Natural killer cell treated with Interleukin-12 subunit alpha and Interleukin-12 subunit beta and Interleukin-15 and Interleukin-18, amount 100 ng/mL, for 72 hours (primary cell): ENCODE results near the gene CREB5. TPM values are rescaled to one million over a fixed set of nuclear protein-coding genes. Genes with fewer than 3 reads are reported as not detected.

Source experiments
- ATAC-seq, 2 donors: fragments of 150-1000 bp; cut with Tn5 transposase in 1 of 2; sonication (Bioruptor Pico), chemical (Tn5 transposase) in 1 of 2; 2 replicates each; pipeline ENCODE4 v1.10.0; 2021
- DNase-seq: peaks from one replicate; pipeline ENCODE4 v3.0.0; 2022; ENCODE audit warnings: low spot score
- H3K27ac Mint-ChIP-seq, 2 donors: 1 replicate in 1 of 2; 2 replicates in 1 of 2; pipeline ENCODE4 v1.8.0; 2022; ENCODE audit warnings: mixed read lengths in 2 of 2, mild to moderate bottlenecking in 1 of 2, moderate library complexity in 1 of 2
- H3K27me3 Mint-ChIP-seq, 2 donors: 1 replicate in 1 of 2; 2 replicates in 1 of 2; pipeline ENCODE4 v1.8.0; 2022; ENCODE audit warnings: mixed read lengths in 2 of 2
- H3K36me3 Mint-ChIP-seq: one replicate; pipeline ENCODE4 v1.8.0; 2022; ENCODE audit warnings: mixed read lengths
- H3K4me1 Mint-ChIP-seq, 2 donors: 1 replicate in 1 of 2; 2 replicates in 1 of 2; pipeline ENCODE4 v1.8.0; 2022; ENCODE audit warnings: low read depth in 2 of 2, mixed read lengths in 2 of 2, mild to moderate bottlenecking in 1 of 2
- H3K4me3 Mint-ChIP-seq: one replicate; pipeline ENCODE4 v1.8.0; 2022; ENCODE audit warnings: mixed read lengths
- H3K9me3 Mint-ChIP-seq: 2 replicates; pipeline ENCODE4 v1.8.0; 2022; ENCODE audit warnings: mixed read lengths
- total RNA-seq, 2 donors: library from RNA; stranded (reverse); gene quantifications; one replicate each; pipeline ENCODE4 v1.2.3, GENCODE V29; 2022

Gene CREB5
- total RNA-seq, 2 donors from 2014 or later, result 0.62 TPM; not detected in 1

DNA sequence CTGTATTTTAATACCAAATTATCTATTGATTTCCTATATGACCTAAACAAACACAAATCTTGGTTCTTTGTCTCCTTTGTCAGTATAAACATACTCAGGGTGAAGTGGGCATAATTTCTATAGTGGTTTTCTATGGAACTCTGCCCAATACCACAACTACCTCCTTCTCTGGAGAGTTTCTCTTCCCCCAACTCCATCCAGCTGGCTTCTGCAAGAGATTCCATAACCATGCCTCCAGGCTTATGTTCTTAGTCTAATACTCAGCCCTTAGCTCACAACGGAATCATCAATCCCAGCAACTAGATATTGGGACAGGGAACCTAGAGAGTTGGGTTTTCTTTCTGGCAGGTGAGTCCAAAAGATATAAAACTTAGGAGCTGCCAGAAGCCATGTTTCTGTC is 418.5 kb downstream of the CREB5 start:
- Mint-ChIP-seq H3K4me3 (no peak overlapping the region), H3K4me1 (no peaks in the 10 kb centered on the region)

DNA sequence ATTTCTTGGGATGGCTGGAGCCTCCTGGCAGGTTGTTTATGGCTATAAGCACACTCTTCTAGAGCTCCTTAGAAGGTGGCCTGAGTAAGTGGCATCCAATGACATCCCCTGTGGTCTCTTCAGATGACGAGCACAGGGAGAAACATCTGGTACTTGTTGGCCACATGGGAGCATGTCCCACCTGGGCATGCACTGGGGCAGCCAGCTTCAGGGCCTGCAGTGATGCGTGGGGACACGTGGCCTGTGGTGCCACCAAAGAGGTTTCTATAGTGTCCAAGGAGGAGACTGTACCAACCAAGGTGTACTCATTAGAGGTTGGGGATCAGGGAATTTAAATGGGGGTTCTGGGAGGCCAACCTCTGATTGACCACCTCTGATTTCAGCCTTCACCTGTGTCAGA is 420.4 kb downstream of the CREB5 start:
- Mint-ChIP-seq H3K27ac (no peak overlapping the region), H3K4me1 (no peaks in the 10 kb centered on the region), H3K9me3 (no peaks in the 10 kb centered on the region), H3K36me3 (no peaks in the 10 kb centered on the region), H3K4me3 (no peak overlapping the region), H3K27me3 (peaks cover 2 to 16% of the 10 kb centered on the region in 2 donors)
- DNase-seq, result no peak
- ATAC-seq, result no peak

More for the DNA sequence above, 418.5 kb downstream of the CREB5 start:
- ATAC-seq (no peak), DNase-seq (no peak)
- Mint-ChIP-seq H3K27ac (no peak overlapping the region), H3K36me3 (no peaks in the 10 kb centered on the region), H3K27me3 (peaks cover 14 to 32% of the 10 kb centered on the region in 2 donors), H3K9me3 (no peaks in the 10 kb centered on the region)

DNA sequence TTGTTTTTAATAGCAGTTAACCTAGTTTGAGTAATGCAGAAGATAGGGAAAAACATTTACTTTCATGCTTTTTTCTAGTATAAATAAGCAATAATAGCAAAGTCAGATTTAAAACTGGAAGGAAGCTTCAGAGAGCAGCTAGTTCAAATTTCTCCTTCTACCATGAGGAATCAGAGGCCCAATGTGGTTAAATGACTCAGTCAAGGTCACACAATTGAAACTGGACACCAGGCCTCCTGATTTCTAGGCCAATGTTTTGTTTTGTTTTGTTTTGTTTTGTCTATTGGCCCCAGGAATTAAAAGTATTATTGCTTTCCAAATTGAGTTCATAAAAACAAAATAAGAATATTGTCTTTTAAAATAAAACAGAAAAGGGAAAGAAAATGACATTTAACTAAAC is 423.5 kb downstream of the CREB5 start:
- H3K4me3 Mint-ChIP-seq, result no peak overlapping the region
- no peak for ATAC-seq
- peaks cover 5 to 7% of the 10 kb centered on the region in 2 donors for H3K27me3 Mint-ChIP-seq
- H3K9me3 Mint-ChIP-seq, result no peaks in the 10 kb centered on the region
- DNase-seq, result no peak
- no peaks in the 10 kb centered on the region for H3K4me1 Mint-ChIP-seq
- H3K27ac Mint-ChIP-seq, result no peak overlapping the region
- no peaks in the 10 kb centered on the region for H3K36me3 Mint-ChIP-seq

DNA sequence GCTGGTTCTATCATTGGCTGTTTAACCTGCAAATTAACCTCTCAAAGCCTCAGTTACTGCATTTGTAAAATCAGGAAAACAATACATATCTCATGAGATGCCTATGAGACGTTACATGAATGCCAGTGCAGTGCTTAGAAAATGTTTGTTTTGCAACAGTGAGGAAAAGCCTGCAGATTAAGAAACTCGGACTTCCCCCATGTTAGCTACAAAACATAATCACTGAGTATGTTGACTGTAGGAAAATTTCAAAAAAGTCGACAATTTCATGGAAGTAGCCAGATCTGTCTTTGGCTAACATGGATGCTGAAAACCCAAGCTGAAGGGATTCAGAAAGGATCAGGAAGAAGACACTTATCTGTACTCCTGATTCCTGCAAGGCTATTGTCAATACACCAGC is 424.4 kb downstream of the CREB5 start:
- ATAC-seq, result no peak
- no peaks in the 10 kb centered on the region for H3K36me3 Mint-ChIP-seq
- H3K9me3 Mint-ChIP-seq, result no peaks in the 10 kb centered on the region
- no peak overlapping the region for H3K27ac Mint-ChIP-seq
- H3K27me3 Mint-ChIP-seq, result peaks cover 5 to 7% of the 10 kb centered on the region in 2 donors
- no peaks in the 10 kb centered on the region for H3K4me1 Mint-ChIP-seq
- DNase-seq, result no peak
- H3K4me3 Mint-ChIP-seq, result no peak overlapping the region

DNA sequence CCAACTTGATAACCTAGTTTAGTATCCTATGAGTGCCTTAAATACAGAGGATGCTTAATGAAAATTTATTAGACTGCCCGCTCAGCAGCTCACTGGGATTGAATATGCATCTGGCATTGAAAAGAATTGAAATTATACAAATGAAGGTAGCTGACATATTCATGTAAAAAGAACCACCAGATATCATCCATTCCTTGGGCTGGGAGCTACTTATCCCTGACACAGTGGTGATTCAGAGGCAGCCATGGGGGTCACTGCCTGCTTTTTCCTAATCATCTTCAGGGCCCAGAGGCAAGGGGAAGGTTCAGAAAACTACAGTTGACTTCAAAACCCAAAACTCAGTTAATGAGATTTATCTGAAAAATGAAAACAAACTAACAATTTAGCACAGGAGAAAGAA is 424.9 kb downstream of the CREB5 start:
- H3K9me3 Mint-ChIP-seq, result no peaks in the 10 kb centered on the region
- no peak for ATAC-seq
- H3K4me1 Mint-ChIP-seq, result no peaks in the 10 kb centered on the region
- DNase-seq, result no peak
- no peak overlapping the region for H3K4me3 Mint-ChIP-seq
- peaks cover 6 to 9% of the 10 kb centered on the region in 2 donors for H3K27me3 Mint-ChIP-seq
- H3K36me3 Mint-ChIP-seq, result no peaks in the 10 kb centered on the region
- no peak overlapping the region for H3K27ac Mint-ChIP-seq

DNA sequence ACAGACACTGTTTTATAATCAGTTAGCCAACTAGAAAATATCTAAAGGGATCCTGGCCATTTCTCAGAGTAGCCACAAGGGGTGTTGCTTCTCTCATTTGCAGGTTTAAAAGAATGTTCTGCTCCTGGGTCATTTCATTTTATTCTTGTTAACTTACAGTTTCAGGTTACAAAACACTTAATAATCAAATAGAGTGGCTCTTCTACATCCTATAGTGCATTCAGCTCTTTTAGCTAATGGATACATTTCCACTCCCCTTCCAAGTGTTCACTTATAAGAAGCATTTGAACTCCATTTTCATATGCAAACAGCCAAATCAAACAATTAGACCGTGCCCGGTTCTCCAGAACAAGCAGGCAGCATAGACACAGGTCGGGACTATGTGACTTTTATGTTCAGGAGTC is 428.3 kb downstream of the CREB5 start:
- Mint-ChIP-seq H3K36me3 (no peaks in the 10 kb centered on the region), H3K9me3 (no peaks in the 10 kb centered on the region), H3K4me3 (no peak overlapping the region), H3K4me1 (no peaks in the 10 kb centered on the region), H3K27ac (no peak overlapping the region), H3K27me3 (peaks cover 23 to 26% of the 10 kb centered on the region in 2 donors)
- DNase-seq, result no peak
- ATAC-seq, result no peak

DNA sequence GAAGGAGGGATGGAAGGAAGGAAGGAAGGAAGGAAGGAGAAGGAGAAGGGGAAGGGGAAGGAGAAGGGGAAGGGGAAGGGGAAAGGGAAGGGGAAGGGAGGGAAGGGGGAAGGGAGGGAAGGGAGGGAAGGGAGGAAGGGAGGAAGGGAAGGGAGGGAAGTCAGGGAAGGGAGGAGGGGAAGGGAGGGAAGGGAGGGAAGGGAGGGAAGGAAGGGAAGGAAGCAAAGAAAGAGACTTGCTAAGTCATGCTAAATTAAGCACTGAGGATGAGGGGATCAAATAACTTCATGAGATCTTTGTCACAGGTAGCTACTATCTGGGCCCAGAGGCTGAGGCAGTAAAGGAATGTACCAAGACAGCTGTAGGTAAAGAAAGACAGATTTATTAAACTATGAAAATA is 429.4 kb downstream of the CREB5 start:
- H3K4me1 Mint-ChIP-seq, result no peaks in the 10 kb centered on the region
- no peak overlapping the region for H3K27ac Mint-ChIP-seq
- H3K4me3 Mint-ChIP-seq, result no peak overlapping the region
- ATAC-seq (no peak), DNase-seq (no peak)
- peaks cover 23 to 28% of the 10 kb centered on the region in 2 donors for H3K27me3 Mint-ChIP-seq
- H3K36me3 Mint-ChIP-seq, result no peaks in the 10 kb centered on the region
- H3K9me3 Mint-ChIP-seq, result no peaks in the 10 kb centered on the region

DNA sequence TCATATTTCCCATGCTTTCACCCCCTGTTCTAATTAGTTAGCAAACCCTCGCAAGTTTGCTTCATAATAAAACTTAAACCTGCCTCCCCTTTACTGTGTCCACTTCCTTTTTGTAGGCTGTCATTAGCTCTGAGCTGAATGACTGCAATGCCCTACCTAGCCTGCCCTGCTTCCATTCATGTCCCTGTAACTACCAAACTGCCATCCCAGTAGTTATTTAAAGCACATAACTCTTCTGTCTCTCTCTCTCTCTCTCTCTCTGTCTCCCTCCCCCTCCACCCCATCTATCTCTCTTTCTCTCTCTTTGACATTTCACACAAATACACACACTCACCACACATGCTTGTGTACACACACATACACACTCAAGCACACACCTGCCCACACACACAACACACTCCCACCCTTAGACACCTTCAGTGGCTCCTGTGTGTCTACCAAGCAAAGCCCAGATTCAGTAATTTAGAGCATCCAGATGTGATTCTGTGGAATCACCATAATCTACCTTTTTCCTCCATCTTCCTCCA is 430.5 kb downstream of the CREB5 start:
- Mint-ChIP-seq H3K36me3 (no peaks in the 10 kb centered on the region), H3K4me1 (no peaks in the 10 kb centered on the region), H3K27me3 (peaks cover 23 to 28% of the 10 kb centered on the region in 2 donors), H3K4me3 (no peak overlapping the region), H3K9me3 (no peaks in the 10 kb centered on the region), H3K27ac (no peak overlapping the region)
- no peak for ATAC-seq
- DNase-seq, result no peak

DNA sequence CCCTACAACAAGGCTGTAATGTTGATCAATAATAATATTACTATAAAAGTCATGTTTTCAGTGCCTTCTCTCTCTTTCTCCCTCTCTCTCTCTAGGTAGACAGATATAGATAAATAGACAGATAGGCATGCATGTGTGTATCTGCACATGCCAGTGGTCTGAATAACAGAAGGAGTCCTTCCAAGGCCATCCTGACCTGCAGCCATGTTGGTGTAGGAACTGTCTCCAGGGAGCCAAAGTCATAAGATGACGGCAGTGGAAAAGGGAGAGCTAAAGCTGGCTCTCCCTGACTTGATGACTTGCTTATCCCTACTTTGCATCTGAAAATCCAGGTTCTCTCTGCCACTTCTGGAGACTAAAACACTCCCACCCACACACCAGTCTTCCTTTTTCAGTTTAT is 432.8 kb downstream of the CREB5 start:
- no peak for ATAC-seq
- Mint-ChIP-seq H3K9me3 (no peaks in the 10 kb centered on the region), H3K36me3 (no peaks in the 10 kb centered on the region), H3K4me3 (no peak overlapping the region), H3K27ac (no peak overlapping the region), H3K27me3 (peaks cover 28 to 30% of the 10 kb centered on the region in 2 donors), H3K4me1 (no peaks in the 10 kb centered on the region)
- no peak for DNase-seq

DNA sequence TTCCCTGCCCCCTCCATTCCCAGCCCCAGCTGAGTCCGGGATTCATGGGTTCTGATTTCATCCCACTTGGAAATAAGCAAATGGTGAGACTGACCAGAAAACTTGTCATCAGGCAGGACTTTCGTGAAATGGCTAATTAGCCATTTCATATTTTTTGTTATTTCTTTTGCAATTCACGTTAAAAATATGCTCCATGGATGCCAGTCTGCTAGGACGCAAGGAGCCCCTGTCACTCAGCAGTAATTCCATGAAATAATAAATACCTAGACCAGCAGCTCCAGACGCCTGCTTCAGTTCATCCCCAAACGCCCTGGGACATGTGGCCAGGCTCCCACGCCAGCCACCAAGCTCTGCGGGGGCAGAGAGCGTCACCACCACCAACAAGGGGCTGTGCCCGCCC is 434.9 kb downstream of the CREB5 start:
- no peak for ATAC-seq
- no peak for DNase-seq
- peaks cover 36 to 42% of the 10 kb centered on the region in 2 donors for H3K27me3 Mint-ChIP-seq

DNA sequence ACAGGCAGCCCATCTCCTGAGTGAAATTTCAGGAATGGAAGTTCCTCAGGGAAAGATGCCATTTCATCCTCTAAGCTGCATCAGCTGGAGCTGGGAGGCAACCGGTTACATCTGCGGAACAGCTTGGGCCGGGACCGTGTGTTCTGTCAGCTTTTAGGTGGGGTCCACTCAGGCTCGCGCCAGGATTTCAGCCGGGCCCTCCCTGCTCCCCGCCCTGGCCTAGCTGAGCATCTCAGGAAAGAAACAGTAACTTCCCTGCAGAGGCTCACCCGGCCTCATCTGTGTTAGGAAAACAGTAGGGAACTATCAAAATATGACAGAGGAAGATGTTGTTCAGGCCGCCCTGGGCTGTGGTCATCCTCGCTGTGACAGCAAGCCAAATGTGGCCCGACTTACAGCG is 435.4 kb downstream of the CREB5 start:
- ATAC-seq (no peak), DNase-seq (no peak)

More for the DNA sequence above, 434.9 kb downstream of the CREB5 start:
- Mint-ChIP-seq H3K9me3 (no peaks in the 10 kb centered on the region), H3K4me1 (no peaks in the 10 kb centered on the region), H3K27ac (no peak overlapping the region), H3K4me3 (no peak overlapping the region), H3K36me3 (no peaks in the 10 kb centered on the region)

DNA sequence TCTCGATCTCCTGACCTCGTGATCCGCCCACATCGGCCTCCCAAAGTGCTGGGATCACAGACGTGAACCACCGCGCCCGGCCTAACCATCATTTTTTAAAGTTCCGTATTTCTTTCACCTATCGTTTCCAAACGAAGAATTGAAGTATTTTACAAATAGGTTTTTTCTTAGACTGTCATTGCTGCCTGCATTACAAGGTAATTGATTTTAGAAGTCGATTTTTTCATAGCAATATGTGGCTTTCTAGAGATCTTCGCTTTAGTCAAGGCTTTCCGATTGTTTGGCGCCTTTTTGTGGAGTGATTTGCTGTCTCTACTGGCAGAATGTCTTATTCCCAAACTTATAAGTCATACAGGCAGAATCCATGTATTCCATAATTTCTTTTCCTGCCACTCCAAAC is 436.6 kb downstream of the CREB5 start:
- DNase-seq (no peak), ATAC-seq (no peak)
- Mint-ChIP-seq H3K36me3 (no peaks in the 10 kb centered on the region), H3K27me3 (peaks cover 32 to 37% of the 10 kb centered on the region in 2 donors), H3K4me3 (no peak overlapping the region), H3K4me1 (peaks cover 4 to 6% of the 10 kb centered on the region in 2 donors), H3K27ac (no peak overlapping the region), H3K9me3 (no peaks in the 10 kb centered on the region)

More for the DNA sequence above, 435.4 kb downstream of the CREB5 start:
- Mint-ChIP-seq H3K9me3 (no peaks in the 10 kb centered on the region), H3K27me3 (peaks cover 31 to 39% of the 10 kb centered on the region in 2 donors), H3K36me3 (no peaks in the 10 kb centered on the region), H3K4me3 (no peak overlapping the region), H3K4me1 (no peaks in the 10 kb centered on the region), H3K27ac (no peak overlapping the region)

DNA sequence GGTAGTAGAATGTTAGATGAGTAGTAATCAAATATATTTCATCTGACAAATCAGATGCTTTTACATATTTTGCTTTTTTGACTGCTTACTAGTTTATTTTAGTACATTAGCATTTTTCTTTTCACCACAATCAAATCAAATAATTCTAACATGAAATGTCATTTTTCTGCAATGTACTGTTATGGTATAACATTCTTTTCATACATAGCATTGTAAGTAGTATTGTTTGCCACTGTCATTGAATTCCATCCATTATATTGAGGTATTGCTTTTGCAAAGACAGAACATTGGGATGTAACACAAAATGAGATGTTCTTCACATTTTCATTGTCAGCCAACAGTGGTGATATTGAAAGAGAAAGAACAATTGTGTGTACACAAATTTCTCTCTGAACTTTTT is 438.4 kb downstream of the CREB5 start:
- DNase-seq, result no peak
- Mint-ChIP-seq H3K9me3 (no peaks in the 10 kb centered on the region), H3K36me3 (no peaks in the 10 kb centered on the region), H3K27me3 (peaks cover 37 to 39% of the 10 kb centered on the region in 2 donors), H3K4me3 (no peak overlapping the region), H3K4me1 (peaks cover 6 to 9% of the 10 kb centered on the region in 2 donors), H3K27ac (no peak overlapping the region)
- ATAC-seq, result no peak

DNA sequence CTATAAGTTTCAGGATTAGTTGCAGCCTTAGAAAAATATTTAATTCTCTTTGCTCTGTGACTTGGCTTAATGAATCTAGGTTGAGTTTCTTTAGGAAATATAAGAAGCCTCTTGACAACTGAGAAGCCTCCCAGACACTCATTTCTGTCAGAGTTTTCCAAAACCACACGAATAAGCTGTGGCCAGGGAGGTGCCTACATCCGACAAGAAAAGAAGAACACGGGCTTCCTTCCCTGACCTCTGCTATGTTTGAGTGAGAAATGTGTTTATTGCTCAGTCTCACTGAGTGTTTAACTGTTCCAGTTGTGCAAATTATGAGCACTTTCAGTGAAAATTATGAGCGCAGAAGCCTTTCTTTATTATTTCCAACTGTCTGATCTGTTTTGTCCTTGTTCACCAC is 440.8 kb downstream of the CREB5 start:
- Mint-ChIP-seq H3K27me3 (peaks cover 51 to 54% of the 10 kb centered on the region in 2 donors), H3K27ac (no peak overlapping the region), H3K4me3 (peak overlapping the region; percentile 66), H3K9me3 (no peaks in the 10 kb centered on the region), H3K4me1 (peaks cover 6 to 9% of the 10 kb centered on the region in 2 donors), H3K36me3 (no peaks in the 10 kb centered on the region)
- DNase-seq (no peak), ATAC-seq (no peak)
